Upper lobe of right lung (tissue), 1 donor: ENCODE results near the gene PRTFDC1. TPM values are rescaled to one million over a fixed set of nuclear protein-coding genes. Genes with fewer than 3 reads are reported as not detected.

ENCODE experiments used
- ATAC-seq: fragments of 200-7000 bp; cut with Tn5 transposase; one replicate; pipeline ENCODE4 v1.9.1; 2020; ENCODE audit warnings: mild to moderate bottlenecking, moderate library complexity
- DNase-seq: peaks from one replicate; pipeline ENCODE4 v3.0.0-alpha.2; 2020
- H3K27ac ChIP-seq: fragments of 200-600 bp; one replicate; pipeline ENCODE4 v1.8.0; 2022
- H3K27me3 ChIP-seq: fragments of 200-600 bp; one replicate; pipeline ENCODE4 v1.8.0; 2022; ENCODE audit warnings: mild to moderate bottlenecking
- H3K36me3 ChIP-seq: fragments of 200-600 bp; one replicate; pipeline ENCODE4 v1.8.0; 2022
- H3K4me1 ChIP-seq: fragments of 200-600 bp; one replicate; pipeline ENCODE4 v1.8.0; 2022
- H3K4me3 ChIP-seq: fragments of 200-600 bp; one replicate; pipeline ENCODE4 v1.8.0; 2022; ENCODE audit warnings: mild to moderate bottlenecking
- H3K9me3 ChIP-seq: fragments of 200-600 bp; one replicate; pipeline ENCODE4 v1.8.0; 2022
- CTCF ChIP-seq: fragments of 200-600 bp; IDR thresholded peaks from one replicate; pipeline ENCODE4 v1.8.0; 2022; ENCODE audit warnings: antibody characterized with exemption
- intact Hi-C: fragments of 100-400 bp; cut with DNase I; formaldehyde crosslinking; loops from one replicate; pipeline ENCODE4 v1.11.0; 2022
- total RNA-seq: library from RNA; stranded (reverse); fragmentation: NEBNext Ultra II Directional; extraction: Animal tissue kit (Norgen Biotek cat#: 25700); gene quantifications from one replicate; pipeline ENCODE4 v1.2.1, GENCODE V29; 2021
- donor health status: DM: no; HTN: yes; CAD: no; lungs with severe emphysema.

The PRTFDC1 gene
- total RNA-seq, 1 donor from 2014 or later = 2.7 TPM

- no peak for TF ChIP-seq CTCF
- intact Hi-C loops = no loop called here
- Histone ChIP-seq H3K9me3 (no peaks in the 10 kb centered on the region), H3K4me3 (no peak overlapping the region), H3K36me3 (no peaks in the 10 kb centered on the region), H3K27me3 (no peaks in the 10 kb centered on the region), H3K4me1 (no peaks in the 10 kb centered on the region), H3K27ac (no peak overlapping the region)
- ATAC-seq (no peak), DNase-seq (no peak)
These were observed 93.8 kb downstream of the PRTFDC1 start for GRCh38 chr10:24858288-24859270.

- DNase-seq (no peak), ATAC-seq (no peak)
- no peak for TF ChIP-seq CTCF
- Histone ChIP-seq H3K36me3 (no peaks in the 10 kb centered on the region), H3K4me3 (no peak overlapping the region), H3K27me3 (no peaks in the 10 kb centered on the region), H3K9me3 (no peaks in the 10 kb centered on the region), H3K27ac (no peak overlapping the region), H3K4me1 (no peaks in the 10 kb centered on the region)
- intact Hi-C loops = no loop called here
These were observed 95.2 kb downstream of the PRTFDC1 start for GRCh38 chr10:24857031-24857725.

- no peak overlapping the region for H3K27ac ChIP-seq
- intact Hi-C loops = no loop called here
- no peaks in the 10 kb centered on the region for H3K9me3 ChIP-seq
- TF ChIP-seq CTCF = no peak
- no peak overlapping the region for H3K4me3 ChIP-seq
- peaks cover 5% of the 10 kb centered on the region for H3K4me1 ChIP-seq
- DNase-seq (no peak), ATAC-seq (no peak)
- H3K36me3 ChIP-seq = no peaks in the 10 kb centered on the region
- no peaks in the 10 kb centered on the region for H3K27me3 ChIP-seq
These were observed 98.2 kb downstream of the PRTFDC1 start for GRCh38 chr10:24854256-24854655.

GRCh38 chr10:24853661-24854060 is 98.7 kb downstream of the PRTFDC1 start:
- H3K4me1 ChIP-seq = peaks cover 5% of the 10 kb centered on the region
- H3K36me3 ChIP-seq = no peaks in the 10 kb centered on the region
- H3K4me3 ChIP-seq = no peak overlapping the region
- H3K9me3 ChIP-seq = no peaks in the 10 kb centered on the region
- DNase-seq = no peak
- no peak overlapping the region for H3K27ac ChIP-seq
- ATAC-seq = no peak
- no peaks in the 10 kb centered on the region for H3K27me3 ChIP-seq
- TF ChIP-seq CTCF = no peak
- intact Hi-C loops = no loop called here

- H3K4me3 ChIP-seq = no peak overlapping the region
- intact Hi-C loops = no loop called here
These were observed 100.8 kb downstream of the PRTFDC1 start for GRCh38 chr10:24851629-24852028.

More at GRCh38 chr10:24851629-24852028, 100.8 kb downstream of the PRTFDC1 start:
- Histone ChIP-seq H3K36me3 (no peaks in the 10 kb centered on the region), H3K4me1 (peaks cover 5% of the 10 kb centered on the region), H3K9me3 (no peaks in the 10 kb centered on the region), H3K27ac (no peak overlapping the region), H3K27me3 (no peaks in the 10 kb centered on the region)
- DNase-seq = no peak
- ATAC-seq = peak; percentile 93
- TF ChIP-seq CTCF = no peak
